AG20443 (cell line): Measurements from ENCODE around the gene FOS.
"Not testable (repeated sequence)": the region's sequence is repeated elsewhere in the genome, so short reads cannot be mapped to it uniquely, and the experiment has no call there.

Source experiments
- DNase-seq: peaks from one replicate; pipeline ENCODE4 v3.0.0; 2012; ENCODE audit warnings: low spot score, mixed read lengths

FOS gene

GRCh38 chr14:75294649-75295033 is 16.0 kb downstream of the FOS start:
- no peak for DNase-seq

- peak; percentile 84 for DNase-seq
These were observed 16.4 kb downstream of the FOS start for GRCh38 chr14:75295061-75295461.

- peak; percentile 81 for DNase-seq
These were observed 17.1 kb downstream of the FOS start for GRCh38 chr14:75295491-75296345.

GRCh38 chr14:75297411-75298040 is 18.9 kb downstream of the FOS start:
- no peak for DNase-seq

GRCh38 chr14:75298187-75298965 is 19.7 kb downstream of the FOS start:
- no peak for DNase-seq

- no peak for DNase-seq
These were observed 20.4 kb downstream of the FOS start for GRCh38 chr14:75299059-75299458.

GRCh38 chr14:75299576-75299975 is 20.9 kb downstream of the FOS start:
- no peak for DNase-seq

- no peak for DNase-seq
These were observed 23.2 kb downstream of the FOS start for GRCh38 chr14:75301666-75302325.

GRCh38 chr14:75303381-75303789 is 24.8 kb downstream of the FOS start:
- peak; percentile 80 for DNase-seq

GRCh38 chr14:75306410-75306809 is 27.8 kb downstream of the FOS start:
- not testable (repeated sequence) for DNase-seq

GRCh38 chr14:75306927-75307699 is 28.5 kb downstream of the FOS start:
- peak; percentile 39 for DNase-seq

GRCh38 chr14:75307700-75308379 is 29.2 kb downstream of the FOS start:
- peak; percentile 81 for DNase-seq

- not testable (repeated sequence) for DNase-seq
These were observed 30.4 kb downstream of the FOS start for GRCh38 chr14:75308991-75309390.

- not testable (repeated sequence) for DNase-seq
These were observed 30.9 kb downstream of the FOS start for GRCh38 chr14:75309561-75309960.

GRCh38 chr14:75310295-75311111 is 31.9 kb downstream of the FOS start:
- DNase-seq, result peak; percentile 83

GRCh38 chr14:75311356-75311755 is 32.7 kb downstream of the FOS start:
- DNase-seq, result no peak

- DNase-seq, result no peak
These were observed 33.7 kb downstream of the FOS start for GRCh38 chr14:75312341-75312740.

GRCh38 chr14:75313294-75313693 is 34.7 kb downstream of the FOS start:
- DNase-seq, result no peak

GRCh38 chr14:75315144-75315543 is 36.5 kb downstream of the FOS start:
- DNase-seq, result peak; percentile 57

- DNase-seq, result no peak
These were observed 38.5 kb downstream of the FOS start for GRCh38 chr14:75317148-75317547.
